ENCODE results near the gene SLC35C1. TPM values are rescaled to one million over a fixed set of nuclear protein-coding genes. Genes with fewer than 3 reads are reported as not detected.
A peak's percentile ranks its signal among the peaks of the same experiment; 100 is the strongest.

SLC35C1 gene
- total RNA-seq, 4 donors from 2014 or later: 23.6 to 68.6 (median 28.2) TPM

GRCh38 chr11:45771193-45771565 lies 33.8 kb upstream of the SLC35C1 start:
- TF ChIP-seq CTCF (IDR thresholded peaks at IDR 0.05) (peak; percentile 83 to 93 (median 89)), POLR2A (IDR thresholded peaks at IDR 0.05) (no peak)
- Histone ChIP-seq H3K36me3 (no peaks in the 10 kb centered on the region), H3K27me3 (peaks cover 0 to 20% (median 0%) of the 10 kb centered on the region in 4 donors), H3K4me1 (peaks cover 3 to 10% (median 5%) of the 10 kb centered on the region in 3 donors), H3K27ac (peak overlapping the region; percentile 21 to 73 (median 68)), H3K4me3 (peak overlapping the region; percentile 33 to 72 (median 56)), H3K9me3 (no peaks in the 10 kb centered on the region)
- intact Hi-C loops (cut with DNase I): loop anchor here (10.0 kb wide), 2 partner anchors 396 to 426 kb away; no protein-coding TSS in a partner anchor
- no peak for DNase-seq
- 13 to 16% methylated on average over 6 to 9 of the region's 18 CpGs for WGBS, 2 donors

- Histone ChIP-seq H3K36me3 (no peaks in the 10 kb centered on the region), H3K4me3 (peak overlapping the region; percentile 33 to 72 (median 56)), H3K27me3 (peaks cover 0 to 15% (median 0%) of the 10 kb centered on the region in 4 donors), H3K27ac (peak overlapping the region; percentile 21 to 73 (median 68)), H3K4me1 (peaks cover 3 to 10% (median 5%) of the 10 kb centered on the region in 3 donors), H3K9me3 (no peaks in the 10 kb centered on the region)
- TF ChIP-seq CTCF (IDR thresholded peaks at IDR 0.05): peak; percentile 87 to 94 (median 91)
- TF ChIP-seq POLR2A (IDR thresholded peaks at IDR 0.05): no peak
- DNase-seq: no peak
- WGBS, 2 donors: 1 to 2% methylated on average over 18 to 22 of the region's 31 CpGs
- intact Hi-C loops (cut with DNase I): loop anchor here (10.0 kb wide), 2 partner anchors 397 to 427 kb away; no protein-coding TSS in a partner anchor
Measured at GRCh38 chr11:45771566-45772448, 33.1 kb upstream of the SLC35C1 start.

- WGBS, 2 donors: 48 to 49% methylated on average over 5 of the region's 5 CpGs
- H3K4me3 ChIP-seq: no peak overlapping the region
- H3K27ac ChIP-seq: no peak overlapping the region
- TF ChIP-seq POLR2A (IDR thresholded peaks at IDR 0.05): no peak
- TF ChIP-seq CTCF (IDR thresholded peaks at IDR 0.05): no peak
- intact Hi-C loops (cut with DNase I): loop anchor here (10.0 kb wide), 2 partner anchors 398 to 428 kb away; no protein-coding TSS in a partner anchor
- H3K9me3 ChIP-seq: no peaks in the 10 kb centered on the region
- H3K4me1 ChIP-seq: peaks cover 3 to 10% (median 5%) of the 10 kb centered on the region in 3 donors
- peaks cover 0 to 10% (median 0%) of the 10 kb centered on the region in 4 donors for H3K27me3 ChIP-seq
- no peaks in the 10 kb centered on the region for H3K36me3 ChIP-seq
- DNase-seq: no peak
Measured at GRCh38 chr11:45772449-45772774, 32.5 kb upstream of the SLC35C1 start.

- Histone ChIP-seq H3K36me3 (no peaks in the 10 kb centered on the region), H3K27me3 (peaks cover 0 to 10% (median 0%) of the 10 kb centered on the region in 4 donors), H3K9me3 (no peaks in the 10 kb centered on the region), H3K27ac (no peak overlapping the region), H3K4me3 (no peak overlapping the region), H3K4me1 (peaks cover 3 to 10% (median 5%) of the 10 kb centered on the region in 3 donors)
- DNase-seq: no peak
- intact Hi-C loops (cut with DNase I): loop anchor here (10.0 kb wide), 2 partner anchors 398 to 428 kb away; no protein-coding TSS in a partner anchor
- TF ChIP-seq POLR2A (IDR thresholded peaks at IDR 0.05) (no peak), CTCF (IDR thresholded peaks at IDR 0.05) (no peak)
- 53 to 57% methylated on average over 10 to 11 of the region's 11 CpGs for WGBS, 2 donors
Measured at GRCh38 chr11:45772986-45773785, 31.8 kb upstream of the SLC35C1 start.
